Neural cell (in vitro differentiated cells): Measurements from ENCODE around the gene IGF1R. TPM values are rescaled to one million over a fixed set of nuclear protein-coding genes. Genes with fewer than 3 reads are reported as not detected.

ENCODE experiments used
- H2AFZ ChIP-seq: fragments of 200-600, 300-800 bp; sonication (generic), shearing (Covaris generic); 2 replicates; pipeline ENCODE4 v1.6.0; 2014; ENCODE audit warnings: low read depth, mild to moderate bottlenecking, antibody characterized with exemption, low read length, moderate library complexity
- H3F3A ChIP-seq: fragments of 200-600 bp; shearing (Covaris generic); 2 replicates; pipeline ENCODE4 v1.6.1; 2016; ENCODE audit warnings: mild to moderate bottlenecking, moderate library complexity, mixed read lengths, antibody characterized with exemption, low read length; ENCODE audit not compliant: insufficient read depth, poor library complexity, severe bottlenecking
- H3K27ac ChIP-seq: fragments of 200-600, 300-800 bp; sonication (generic), shearing (Covaris generic); 2 replicates; pipeline ENCODE4 v1.5.1; 2014; ENCODE audit warnings: mild to moderate bottlenecking, low read length, moderate library complexity
- H3K27me3 ChIP-seq: fragments of 300-800, 200-600 bp; sonication (generic), shearing (Covaris generic); 2 replicates; pipeline ENCODE4 v1.6.0; 2014; ENCODE audit warnings: mild to moderate bottlenecking, low read depth, low read length, moderate library complexity; ENCODE audit not compliant: insufficient read depth
- H3K36me3 ChIP-seq: fragments of 300-800, 200-600 bp; sonication (generic), shearing (Covaris generic); 2 replicates; pipeline ENCODE4 v1.5.1; 2014; ENCODE audit warnings: mild to moderate bottlenecking, antibody characterized with exemption, low read length, moderate library complexity; ENCODE audit not compliant: insufficient read depth
- H3K4me2 ChIP-seq: fragments of 300-800, 200-600 bp; sonication (generic), shearing (Covaris generic); 2 replicates; pipeline ENCODE4 v1.6.0; 2014; ENCODE audit warnings: mild to moderate bottlenecking, low read length
- H3K4me3 ChIP-seq: fragments of 300-800, 200-600 bp; sonication (generic), shearing (Covaris generic); 2 replicates; pipeline ENCODE4 v1.5.1; 2014; ENCODE audit warnings: mild to moderate bottlenecking, low read length, moderate library complexity
- H3K79me2 ChIP-seq: fragments of 200-600 bp; shearing (Covaris generic); replicated peaks from 2 replicates; pipeline ENCODE4 v1.6.0; 2014; ENCODE audit warnings: mild to moderate bottlenecking, low read length, moderate library complexity; ENCODE audit not compliant: insufficient read depth
- H3K9ac ChIP-seq: fragments of 300-800, 200-600 bp; sonication (generic), shearing (Covaris generic); 2 replicates; pipeline ENCODE4 v1.6.1; 2016; ENCODE audit warnings: mild to moderate bottlenecking, low read length, mixed read lengths
- H3K9me2 ChIP-seq: fragments of 200-600 bp; shearing (Covaris generic); 2 replicates; pipeline ENCODE4 v1.6.1; 2016; ENCODE audit warnings: mild to moderate bottlenecking, low read length, mixed read lengths; ENCODE audit not compliant: insufficient read depth
- H3K9me3 ChIP-seq: fragments of 200-600, 300-800 bp; sonication (generic), shearing (Covaris generic); 2 replicates; pipeline ENCODE4 v1.6.1; 2016; ENCODE audit warnings: mild to moderate bottlenecking, mixed run types, low read length, moderate library complexity, mixed read lengths
- H4K20me1 ChIP-seq: fragments of 200-600 bp; shearing (Covaris generic); 2 replicates; pipeline ENCODE4 v1.6.1; 2016; ENCODE audit warnings: mild to moderate bottlenecking, mixed run types; ENCODE audit not compliant: insufficient read depth
- EP300 ChIP-seq: fragments of 450-650 bp; conservative IDR thresholded peaks from 2 replicates; pipeline ENCODE4 v1.6.1; 2014; ENCODE audit warnings: antibody characterized with exemption, mild to moderate bottlenecking, moderate library complexity; ENCODE audit not compliant: poor library complexity, severe bottlenecking
- EZH2 ChIP-seq: fragments of 200-600, 300-800 bp; shearing (Covaris generic), sonication (generic); IDR thresholded peaks from 2 replicates; pipeline ENCODE4 v1.6.1; 2014; ENCODE audit warnings: antibody characterized with exemption, low read length, borderline replicate concordance, mild to moderate bottlenecking; ENCODE audit not compliant: insufficient read depth, poor library complexity, severe bottlenecking
- MXI1 ChIP-seq: fragments of 450-650 bp; conservative IDR thresholded peaks from 2 replicates; pipeline ENCODE4 v1.6.1; 2014; ENCODE audit warnings: antibody characterized with exemption, mild to moderate bottlenecking; ENCODE audit not compliant: poor library complexity, severe bottlenecking
- POLR2AphosphoS5 ChIP-seq: IDR thresholded peaks from 2 replicates; pipeline ENCODE4 v1.6.1; 2012
- RAD21 ChIP-seq: fragments of 450-650 bp; conservative IDR thresholded peaks from 2 replicates; pipeline ENCODE4 v1.6.1; 2014; ENCODE audit warnings: antibody characterized with exemption, mild to moderate bottlenecking, moderate library complexity
- SMC3 ChIP-seq: fragments of 450-650 bp; conservative IDR thresholded peaks from 2 replicates; pipeline ENCODE4 v1.6.1; 2014; ENCODE audit warnings: antibody characterized with exemption, mild to moderate bottlenecking, moderate library complexity; ENCODE audit not compliant: poor library complexity
- TAF1 ChIP-seq: IDR thresholded peaks from 2 replicates; pipeline ENCODE4 v1.6.1; 2012; ENCODE audit warnings: low read depth
- polyA plus RNA-seq: library from polyadenylated mRNA; depleted of rRNA; stranded (reverse); fragments of >200 nt; gene quantifications from 2 replicates; pipeline ENCODE4 v1.2.3, GENCODE V29; 2014
- TF ChIP-seq, protein P1 (sequence below): IDR thresholded peaks from 2 replicates; pipeline ENCODE4 v1.6.1; 2012; ENCODE audit warnings: borderline replicate concordance
- TF ChIP-seq, protein P2 (sequence below): fragments of 450-650 bp; IDR thresholded peaks from 2 replicates; pipeline ENCODE4 v1.5.1; 2014; ENCODE audit warnings: antibody characterized with exemption, mild to moderate bottlenecking, moderate library complexity; ENCODE audit not compliant: poor library complexity, severe bottlenecking

IGF1R gene
- polyA plus RNA-seq, 1 donor from 2014 or later = 10.9 TPM

DNA sequence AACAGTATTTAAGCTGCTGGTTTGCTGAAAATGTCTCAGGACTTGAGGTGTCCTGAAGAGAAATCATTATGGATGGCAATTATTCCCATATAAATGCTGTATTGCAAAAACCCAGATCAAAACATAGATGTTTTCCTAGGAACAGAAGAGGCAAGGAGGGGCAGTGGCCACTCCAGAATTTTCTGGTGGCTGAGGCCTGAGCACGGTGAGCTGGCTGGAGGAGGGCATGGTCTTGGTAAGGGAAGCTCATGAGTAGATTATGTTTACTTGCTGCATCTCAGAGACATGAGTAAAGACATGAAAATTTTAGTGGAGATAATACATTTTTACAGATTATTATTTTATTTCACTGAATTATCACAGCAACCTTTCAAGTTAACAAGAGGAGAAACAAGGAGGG, 328.2 kb downstream of the IGF1R start (continued):
- no peak for TF ChIP-seq EZH2
- no peak for TF ChIP-seq TAF1
- TF ChIP-seq POLR2AphosphoS5 = no peak

DNA sequence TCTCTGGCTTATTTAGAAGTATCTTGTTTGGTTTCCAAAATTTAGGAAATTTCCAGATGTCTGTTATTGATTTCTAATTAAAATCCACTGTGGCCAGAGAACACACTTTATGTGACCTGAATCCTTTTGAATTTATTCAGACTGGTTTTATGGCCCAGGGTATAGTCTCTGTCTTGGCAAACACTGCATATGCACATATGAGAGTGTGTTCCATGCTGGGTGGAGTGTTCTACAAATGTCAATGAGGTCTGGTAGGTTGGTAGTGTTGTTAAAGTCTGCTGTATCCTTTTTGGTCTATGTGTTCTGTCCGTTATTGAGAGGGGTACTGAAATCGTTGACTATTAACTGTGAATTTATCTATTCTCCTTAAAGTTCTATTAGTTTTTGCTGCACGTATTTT, 329.1 kb downstream of the IGF1R start:
- Histone ChIP-seq H2AFZ (no peak overlapping the region), H3K9ac (no peak overlapping the region), H3K27me3 (no peaks in the 10 kb centered on the region), H3K4me2 (no peak overlapping the region), H3K9me3 (no peaks in the 10 kb centered on the region), H3F3A (no peaks in the 10 kb centered on the region), H3K4me3 (no peak overlapping the region), H3K9me2 (no peaks in the 10 kb centered on the region), H3K27ac (no peak overlapping the region), H3K36me3 (no peaks in the 10 kb centered on the region), H4K20me1 (no peaks in the 10 kb centered on the region), H3K79me2 (no peaks in the 10 kb centered on the region)
- TF ChIP-seq TAF1 (no peak), MXI1 (no peak), EP300 (no peak), RAD21 (no peak), EZH2 (no peak), POLR2AphosphoS5 (no peak), SMC3 (no peak)
- TF ChIP-seq, protein P1, sequence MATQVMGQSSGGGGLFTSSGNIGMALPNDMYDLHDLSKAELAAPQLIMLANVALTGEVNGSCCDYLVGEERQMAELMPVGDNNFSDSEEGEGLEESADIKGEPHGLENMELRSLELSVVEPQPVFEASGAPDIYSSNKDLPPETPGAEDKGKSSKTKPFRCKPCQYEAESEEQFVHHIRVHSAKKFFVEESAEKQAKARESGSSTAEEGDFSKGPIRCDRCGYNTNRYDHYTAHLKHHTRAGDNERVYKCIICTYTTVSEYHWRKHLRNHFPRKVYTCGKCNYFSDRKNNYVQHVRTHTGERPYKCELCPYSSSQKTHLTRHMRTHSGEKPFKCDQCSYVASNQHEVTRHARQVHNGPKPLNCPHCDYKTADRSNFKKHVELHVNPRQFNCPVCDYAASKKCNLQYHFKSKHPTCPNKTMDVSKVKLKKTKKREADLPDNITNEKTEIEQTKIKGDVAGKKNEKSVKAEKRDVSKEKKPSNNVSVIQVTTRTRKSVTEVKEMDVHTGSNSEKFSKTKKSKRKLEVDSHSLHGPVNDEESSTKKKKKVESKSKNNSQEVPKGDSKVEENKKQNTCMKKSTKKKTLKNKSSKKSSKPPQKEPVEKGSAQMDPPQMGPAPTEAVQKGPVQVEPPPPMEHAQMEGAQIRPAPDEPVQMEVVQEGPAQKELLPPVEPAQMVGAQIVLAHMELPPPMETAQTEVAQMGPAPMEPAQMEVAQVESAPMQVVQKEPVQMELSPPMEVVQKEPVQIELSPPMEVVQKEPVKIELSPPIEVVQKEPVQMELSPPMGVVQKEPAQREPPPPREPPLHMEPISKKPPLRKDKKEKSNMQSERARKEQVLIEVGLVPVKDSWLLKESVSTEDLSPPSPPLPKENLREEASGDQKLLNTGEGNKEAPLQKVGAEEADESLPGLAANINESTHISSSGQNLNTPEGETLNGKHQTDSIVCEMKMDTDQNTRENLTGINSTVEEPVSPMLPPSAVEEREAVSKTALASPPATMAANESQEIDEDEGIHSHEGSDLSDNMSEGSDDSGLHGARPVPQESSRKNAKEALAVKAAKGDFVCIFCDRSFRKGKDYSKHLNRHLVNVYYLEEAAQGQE = no peak
- TF ChIP-seq, protein P2, sequence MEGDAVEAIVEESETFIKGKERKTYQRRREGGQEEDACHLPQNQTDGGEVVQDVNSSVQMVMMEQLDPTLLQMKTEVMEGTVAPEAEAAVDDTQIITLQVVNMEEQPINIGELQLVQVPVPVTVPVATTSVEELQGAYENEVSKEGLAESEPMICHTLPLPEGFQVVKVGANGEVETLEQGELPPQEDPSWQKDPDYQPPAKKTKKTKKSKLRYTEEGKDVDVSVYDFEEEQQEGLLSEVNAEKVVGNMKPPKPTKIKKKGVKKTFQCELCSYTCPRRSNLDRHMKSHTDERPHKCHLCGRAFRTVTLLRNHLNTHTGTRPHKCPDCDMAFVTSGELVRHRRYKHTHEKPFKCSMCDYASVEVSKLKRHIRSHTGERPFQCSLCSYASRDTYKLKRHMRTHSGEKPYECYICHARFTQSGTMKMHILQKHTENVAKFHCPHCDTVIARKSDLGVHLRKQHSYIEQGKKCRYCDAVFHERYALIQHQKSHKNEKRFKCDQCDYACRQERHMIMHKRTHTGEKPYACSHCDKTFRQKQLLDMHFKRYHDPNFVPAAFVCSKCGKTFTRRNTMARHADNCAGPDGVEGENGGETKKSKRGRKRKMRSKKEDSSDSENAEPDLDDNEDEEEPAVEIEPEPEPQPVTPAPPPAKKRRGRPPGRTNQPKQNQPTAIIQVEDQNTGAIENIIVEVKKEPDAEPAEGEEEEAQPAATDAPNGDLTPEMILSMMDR = no peak

DNA sequence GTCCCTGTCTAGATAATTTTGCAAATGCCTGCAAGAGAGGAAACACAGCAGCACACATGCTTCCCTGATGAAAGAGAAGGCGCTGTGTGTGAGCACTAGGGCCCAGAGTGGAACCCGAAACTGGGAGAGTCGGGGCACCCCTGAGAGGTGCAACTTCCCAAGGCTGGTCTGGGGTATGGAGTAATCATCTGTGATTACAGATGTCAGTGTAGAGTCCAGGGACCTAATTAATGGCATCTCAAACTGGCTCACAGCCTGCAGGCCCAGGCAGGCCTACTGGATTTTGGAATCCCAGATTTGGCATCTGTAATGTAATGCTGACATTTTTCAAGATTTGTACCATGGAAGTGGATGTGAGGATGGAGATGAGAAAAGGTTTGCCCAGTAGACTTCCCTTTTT, 329.8 kb downstream of the IGF1R start:
- TF ChIP-seq POLR2AphosphoS5 (no peak), EP300 (no peak), SMC3 (no peak), EZH2 (no peak), TAF1 (no peak), MXI1 (no peak), RAD21 (no peak)
- TF ChIP-seq, protein P1 = no peak
- TF ChIP-seq, protein P2 = no peak

More for the DNA sequence above, 329.8 kb downstream of the IGF1R start:
- Histone ChIP-seq H3K36me3 (no peaks in the 10 kb centered on the region), H3K27me3 (no peaks in the 10 kb centered on the region), H3K9me3 (no peaks in the 10 kb centered on the region), H3K4me2 (no peak overlapping the region), H3K9ac (no peak overlapping the region), H2AFZ (no peak overlapping the region), H3F3A (no peaks in the 10 kb centered on the region), H3K4me3 (no peak overlapping the region), H4K20me1 (no peaks in the 10 kb centered on the region), H3K79me2 (no peaks in the 10 kb centered on the region), H3K27ac (no peak overlapping the region), H3K9me2 (no peaks in the 10 kb centered on the region)
